Heart left ventricle (tissue), 16 donors: ENCODE data around the gene SEC14L3. TPM values are rescaled to one million over a fixed set of nuclear protein-coding genes. Genes with fewer than 3 reads are reported as not detected.

ENCODE experiments used
- ATAC-seq, 4 donors: fragments of 200-7000 bp; cut with Tn5 transposase; one replicate each; pipeline ENCODE4 v1.9.1; 2020 to 2022; ENCODE audit warnings: moderate library complexity in 4 of 4, mild to moderate bottlenecking in 3 of 4, moderate number of reproducible peaks in 1 of 4
- DNase-seq, 5 donors: peaks; one replicate each; pipeline ENCODE4 v3.0.0-alpha.2; 2020
- H3K27ac ChIP-seq, 12 donors: fragments of 200-600 bp; sonication (generic) in 4 of 12; one replicate each; pipeline versions ENCODE4 v1.5.0 to v1.8.0; 2016 to 2022; ENCODE audit warnings: mild to moderate bottlenecking in 2 of 12
- H3K27me3 ChIP-seq, 9 donors: fragments of 200-600 bp; sonication (generic) in 2 of 9; one replicate each; pipeline versions ENCODE4 v1.5.1 to v1.8.0; 2016 to 2022; ENCODE audit warnings: mild to moderate bottlenecking in 3 of 9
- H3K36me3 ChIP-seq, 9 donors: fragments of 200-600 bp; sonication (generic) in 2 of 9; one replicate each; pipeline versions ENCODE4 v1.5.0 to v1.8.0; 2018 to 2022; ENCODE audit warnings: mild to moderate bottlenecking in 2 of 9
- H3K4me1 ChIP-seq, 12 donors: fragments of 200-600 bp; sonication (generic) in 4 of 12; one replicate each; pipeline versions ENCODE4 v1.5.0 to v1.8.0; 2016 to 2022; ENCODE audit warnings: mild to moderate bottlenecking in 3 of 12
- H3K4me3 ChIP-seq, 12 donors: fragments of 200-600 bp; sonication (generic) in 4 of 12; one replicate each; pipeline versions ENCODE4 v1.5.0 to v1.8.0; 2017 to 2022; ENCODE audit warnings: mild to moderate bottlenecking in 9 of 12, moderate library complexity in 4 of 12
- H3K9me3 ChIP-seq, 12 donors: fragments of 200-600 bp; sonication (generic) in 4 of 12; one replicate each; pipeline versions ENCODE4 v1.5.0 to v1.8.0; 2016 to 2022; ENCODE audit warnings: mild to moderate bottlenecking in 1 of 12
- POLR2A ChIP-seq, 2 donors: fragments of 450-650 bp; IDR thresholded peaks; one replicate each; pipeline ENCODE4 v1.6.1; 2017; ENCODE audit warnings: antibody characterized with exemption in 2 of 2, mild to moderate bottlenecking in 2 of 2, moderate library complexity in 2 of 2
- WGBS, 4 donors: extraction: QIAGEN DNeasy Blood & Tissue Kit in 2 of 4; methylation state at CpG; one replicate each; pipeline versions ENCODE4 v1.1.5 to v1.1.7; 2013 to 2018; 5-methylcytosine and 5-hydroxymethylcytosine counted together
- intact Hi-C, 10 donors: fragments of 100-400 bp; cut with DNase I; formaldehyde crosslinking; loops; one replicate each; pipeline versions ENCODE4 v1.11.1 to v1.14.2; 2022
- long read RNA-seq, 3 donors: library from polyadenylated mRNA; unstranded; transcript quantifications; one replicate each; pipeline ENCODE4 v2.0.0, GENCODE V29; 2020 to 2021
- polyA plus RNA-seq, 2 donors: library from polyadenylated mRNA; stranded (reverse); fragments of 200-250 nt; gene quantifications; one replicate each; pipeline ENCODE4 v1.2.3, GENCODE V29; 2013
- total RNA-seq, 9 donors: library from RNA; depleted of rRNA in 2 of 9; stranded (reverse); fragments of >200 nt in 2 of 9; fragmentation: NEBNext Ultra II Directional in 3 of 9; extraction: Animal tissue kit (Norgen Biotek cat#: 25700) in 3 of 9; gene quantifications; one replicate each; pipeline versions ENCODE4 v1.1.0 to v1.2.4, GENCODE V29; 2016 to 2023
- TF ChIP-seq, protein P1 (sequence below), 12 donors: fragments of 200-600 bp; sonication (generic) in 4 of 12; IDR thresholded peaks; one replicate each; pipeline versions ENCODE4 v1.5.0 to v1.8.0; 2018 to 2022; ENCODE audit warnings: antibody characterized with exemption in 12 of 12, mild to moderate bottlenecking in 5 of 12
- donor health status: ischemic (EF 13 %, LVEDD 7.1; RV severe dilation, severe dysfunction).
- donor health status: healthy with polysubstance abuse.
- donor health status: DM: no; HTN: yes; CAD: no.
- donor health status: DM: no; HTN: no; CAD: no.
- donor health status: ischemic (EF 25% LVEDD 6.9; RV normal size, moderate dysfunction).
- donor health status: ischemic (EF 25% LVEDD 5.7; RV mildly dilated, moderate dysfunction).
- donor health status: healthy.
- donor health status: DM: yes; HTN: yes; CAD: no.
- donor health status: ischemic (EF 35%, LVEDD 5.7; RV mildly dilated, moderate dysfunction).
- donor health status: nonischemic (EF 11% LVEDD 7.7; RV severe dilation, severe dysfunction).
- donor health status: DM: yes; HTN: yes; CAD: no.
- donor health status: PGD.
- donor health status: ischemic (EF 29% LVEDD 5.4; RV normal size, mild dysfunction).
- donor health status: nonischemic (EF 23%, LVEDD 6.1; RV moderate dilation, normal function).

The SEC14L3 gene
- total RNA-seq, result not detected
- polyA plus RNA-seq, result not detected
- long read RNA-seq, donor 1, result 0 reads
- long read RNA-seq, donor 2, result 0 reads
- long read RNA-seq, donor 3, result 0 reads

DNA sequence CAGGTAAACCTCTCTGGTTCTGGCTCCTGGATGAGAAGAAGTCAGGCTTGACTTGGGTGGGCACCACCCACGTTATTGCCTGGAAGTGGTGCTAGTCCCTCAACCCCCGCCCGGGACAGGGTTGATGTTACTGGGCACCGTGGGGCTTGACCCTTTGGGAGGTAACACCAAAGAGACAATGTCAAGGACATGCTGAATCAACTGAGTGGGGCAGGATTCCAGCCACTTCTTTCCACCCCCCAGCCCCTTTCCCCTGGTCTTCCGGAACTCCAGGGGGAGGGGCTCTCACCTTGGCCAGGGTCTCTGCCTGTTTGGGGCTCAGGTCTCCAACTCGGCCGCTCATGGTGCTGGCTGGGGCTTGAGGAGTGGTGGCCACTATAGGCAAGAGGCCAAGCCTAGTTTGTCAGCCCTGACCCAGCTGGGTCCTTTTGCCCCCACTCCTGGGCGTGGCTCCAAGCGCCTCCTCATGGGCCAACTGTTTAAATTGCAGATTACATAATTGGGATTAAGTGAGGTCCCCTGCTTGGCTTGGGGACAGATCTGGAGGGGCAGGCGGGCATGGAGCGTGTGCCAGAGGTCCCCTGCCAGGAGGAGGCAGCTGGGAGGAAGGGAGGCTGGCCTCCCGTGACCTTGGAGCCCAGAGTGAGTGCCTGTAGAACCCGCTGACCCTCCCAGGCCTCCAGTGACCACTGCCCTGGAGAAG, at the start of gene SEC14L3:
Gene SEC14L3, minus strand, starts transcription at position 402 of the 703 bp plus-strand sequence. Its CDS starts 59 bp downstream, at position 343.
- DNase-seq, result peak in 1 of 5 donors; percentile 51
- intact Hi-C loops, result no loop called here
- H3K9me3 ChIP-seq, result no peaks in the 10 kb centered on the region
- no peaks in the 10 kb centered on the region for H3K36me3 ChIP-seq
- TF ChIP-seq, protein P1, sequence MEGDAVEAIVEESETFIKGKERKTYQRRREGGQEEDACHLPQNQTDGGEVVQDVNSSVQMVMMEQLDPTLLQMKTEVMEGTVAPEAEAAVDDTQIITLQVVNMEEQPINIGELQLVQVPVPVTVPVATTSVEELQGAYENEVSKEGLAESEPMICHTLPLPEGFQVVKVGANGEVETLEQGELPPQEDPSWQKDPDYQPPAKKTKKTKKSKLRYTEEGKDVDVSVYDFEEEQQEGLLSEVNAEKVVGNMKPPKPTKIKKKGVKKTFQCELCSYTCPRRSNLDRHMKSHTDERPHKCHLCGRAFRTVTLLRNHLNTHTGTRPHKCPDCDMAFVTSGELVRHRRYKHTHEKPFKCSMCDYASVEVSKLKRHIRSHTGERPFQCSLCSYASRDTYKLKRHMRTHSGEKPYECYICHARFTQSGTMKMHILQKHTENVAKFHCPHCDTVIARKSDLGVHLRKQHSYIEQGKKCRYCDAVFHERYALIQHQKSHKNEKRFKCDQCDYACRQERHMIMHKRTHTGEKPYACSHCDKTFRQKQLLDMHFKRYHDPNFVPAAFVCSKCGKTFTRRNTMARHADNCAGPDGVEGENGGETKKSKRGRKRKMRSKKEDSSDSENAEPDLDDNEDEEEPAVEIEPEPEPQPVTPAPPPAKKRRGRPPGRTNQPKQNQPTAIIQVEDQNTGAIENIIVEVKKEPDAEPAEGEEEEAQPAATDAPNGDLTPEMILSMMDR (IDR thresholded peaks at IDR 0.05), result no peak
- no peak for TF ChIP-seq POLR2A (IDR thresholded peaks at IDR 0.05)
- no peak within 1 kb of the TSS for H3K27ac ChIP-seq
- no peak for ATAC-seq
- H3K4me1 ChIP-seq, result no peaks in the 10 kb centered on the region
- H3K4me3 ChIP-seq, result no peak within 1 kb of the TSS
- H3K27me3 ChIP-seq, result peaks cover 0 to 34% (median 9%) of the 10 kb centered on the region in 9 donors
- WGBS, 4 donors, result 60 to 69% (median 62%) methylated on average over 8 to 13 of the region's 13 CpGs

DNA sequence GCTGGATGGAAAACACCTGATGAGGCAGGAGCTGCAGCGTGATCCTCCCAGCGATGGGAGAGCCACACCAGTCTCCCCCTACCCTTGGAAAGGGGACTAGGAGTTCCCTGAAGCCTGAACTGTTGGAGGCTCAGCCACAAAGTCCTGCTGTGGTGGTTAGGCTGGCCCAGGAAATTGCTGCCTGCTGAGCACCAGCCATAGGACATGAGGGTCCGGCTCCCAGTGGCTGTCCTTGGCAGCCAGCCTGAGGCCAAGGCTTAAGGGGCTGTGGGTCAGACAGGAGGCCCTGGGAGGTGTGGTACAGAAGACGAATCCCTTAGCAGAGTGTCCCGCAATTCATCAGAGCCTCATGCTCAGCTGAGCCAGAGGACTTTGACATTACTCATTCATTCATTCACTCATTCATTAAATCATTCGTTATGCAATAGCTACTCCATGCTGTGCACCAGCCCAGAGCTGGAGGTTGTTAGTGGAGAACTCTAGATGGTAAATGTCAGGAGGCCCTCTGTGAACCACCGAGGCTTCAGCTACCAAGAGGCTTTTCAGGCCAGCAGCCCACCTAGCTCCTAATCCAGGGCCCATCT, 48.1 kb upstream of the SEC14L3 start:
- Histone ChIP-seq H3K27ac (no peak overlapping the region), H3K4me3 (no peak overlapping the region), H3K27me3 (peaks cover 0 to 15% (median 0%) of the 10 kb centered on the region in 9 donors), H3K4me1 (no peaks in the 10 kb centered on the region), H3K9me3 (no peaks in the 10 kb centered on the region), H3K36me3 (no peaks in the 10 kb centered on the region)
- ATAC-seq, result no peak
- intact Hi-C loops, result no loop called here
- 74 to 83% (median 80%) methylated on average over 6 to 7 of the region's 7 CpGs for WGBS, 4 donors
- TF ChIP-seq, protein P1 (IDR thresholded peaks at IDR 0.05), result no peak
- no peak for TF ChIP-seq POLR2A (IDR thresholded peaks at IDR 0.05)
- DNase-seq, result no peak

DNA sequence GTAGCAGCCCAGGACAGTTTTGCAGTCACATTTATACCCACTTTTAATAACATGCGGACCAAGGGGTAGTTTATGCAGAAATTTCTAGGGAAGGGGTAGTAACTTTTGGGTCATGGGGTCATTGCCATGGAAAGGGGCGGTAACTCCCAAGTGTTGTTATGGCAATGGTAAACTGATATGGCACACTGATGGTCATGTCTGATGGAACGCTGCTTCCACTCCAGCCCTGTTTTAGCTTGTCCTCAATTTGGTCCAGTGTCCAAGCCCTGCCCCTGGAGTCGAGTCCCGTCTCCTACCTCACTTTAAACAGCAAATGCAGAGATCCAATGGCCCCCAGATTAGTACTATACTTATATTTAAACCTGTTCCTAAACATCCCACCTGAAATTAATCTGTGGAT, 44.9 kb upstream of the SEC14L3 start:
- DNase-seq (no peak), ATAC-seq (no peak)
- Histone ChIP-seq H3K27ac (no peak overlapping the region), H3K36me3 (no peaks in the 10 kb centered on the region), H3K9me3 (peaks cover 0 to 5% (median 0%) of the 10 kb centered on the region in 12 donors), H3K27me3 (peaks cover 0 to 6% (median 0%) of the 10 kb centered on the region in 9 donors), H3K4me1 (no peaks in the 10 kb centered on the region), H3K4me3 (no peak overlapping the region)
- 86 to 89% (median 86%) methylated on average over 5 of the region's 5 CpGs for WGBS, 4 donors
- TF ChIP-seq, protein P1 (IDR thresholded peaks at IDR 0.05), result no peak
- TF ChIP-seq POLR2A (IDR thresholded peaks at IDR 0.05), result no peak
- intact Hi-C loops, result no loop called here

DNA sequence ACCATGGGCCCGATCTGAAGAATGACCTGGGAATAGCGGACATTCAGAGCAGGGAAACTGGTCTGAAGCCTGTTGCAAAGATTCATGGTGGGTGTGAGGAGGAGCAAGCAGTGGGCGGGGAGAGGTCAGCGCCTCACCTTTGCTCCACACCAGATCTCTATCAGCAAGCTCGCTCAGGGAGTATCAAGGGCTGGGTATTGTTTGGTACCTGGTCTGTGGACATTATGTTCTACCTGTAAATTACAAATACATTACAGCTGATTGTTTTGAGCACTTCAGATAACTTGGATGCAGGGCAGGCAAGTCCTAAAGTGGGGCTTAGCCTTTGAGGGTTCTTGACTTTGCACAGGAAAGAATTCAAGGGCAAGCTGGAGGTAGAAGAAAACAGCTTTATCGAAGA, 44.5 kb upstream of the SEC14L3 start:
- TF ChIP-seq, protein P1 (IDR thresholded peaks at IDR 0.05), result no peak
- no peak for TF ChIP-seq POLR2A (IDR thresholded peaks at IDR 0.05)
- DNase-seq (no peak), ATAC-seq (no peak)
- intact Hi-C loops, result no loop called here
- H3K4me3 ChIP-seq, result no peak overlapping the region
- H3K4me1 ChIP-seq, result no peaks in the 10 kb centered on the region
- H3K27me3 ChIP-seq, result peaks cover 0 to 6% (median 0%) of the 10 kb centered on the region in 9 donors
- no peaks in the 10 kb centered on the region for H3K36me3 ChIP-seq
- no peak overlapping the region for H3K27ac ChIP-seq
- WGBS, 4 donors, result 85 to 90% (median 89%) methylated on average over 6 of the region's 6 CpGs
- peaks cover 0 to 5% (median 0%) of the 10 kb centered on the region in 12 donors for H3K9me3 ChIP-seq
